ENCODE measurements around the gene IFT74. TPM values are rescaled to one million over a fixed set of nuclear protein-coding genes. Genes with fewer than 3 reads are reported as not detected.

Gene IFT74
- 10 to 100 TPM; 12.3 to 16.6 (median 14.2) TPM for total RNA-seq

- DNase-seq (ENCODE audit: extremely low spot score) = peak; percentile 99
- no peaks in the 10 kb centered on the region for H3K9me3 ChIP-seq
- H3K4me1 ChIP-seq = peaks cover 8 to 19% (median 18%) of the 10 kb centered on the region in 4 donors
- H3K27ac ChIP-seq (replicated peaks in 1 of 4) = peak within 1 kb of the TSS; percentile 84 to 88 (median 86)
- H3K4me3 ChIP-seq = peak within 1 kb of the TSS; percentile 54 to 67 (median 65)
- intact Hi-C loops (cut with DNase I) = no loop called here
- H3K27me3 ChIP-seq = no peaks in the 10 kb centered on the region
- H3K36me3 ChIP-seq = no peaks in the 10 kb centered on the region
- WGBS = under 1% methylated on average over 53 of the region's 53 CpGs
- peak; percentile 72 to 81 for TF ChIP-seq POLR2AphosphoS5 (IDR thresholded peaks at IDR 0.05)
- no peak for TF ChIP-seq EP300 (IDR thresholded peaks at IDR 0.05)
Observed at GRCh38 chr9:26955921-26956859, at the start of gene IFT74. TSS of gene IFT74 (plus strand) at chr9:26956412. CDS start at chr9:26961968, 5,556 bp downstream.

GRCh38 chr9:26913138-26913668 lies 43.0 kb upstream of the IFT74 start:
- Histone ChIP-seq H3K27ac (replicated peaks in 1 of 4) (no peak overlapping the region), H3K4me1 (no peaks in the 10 kb centered on the region), H3K36me3 (peaks cover 20 to 82% (median 57%) of the 10 kb centered on the region in 4 donors), H3K27me3 (no peaks in the 10 kb centered on the region), H3K9me3 (no peaks in the 10 kb centered on the region), H3K4me3 (no peak overlapping the region)
- intact Hi-C loops (cut with DNase I) = no loop called here
- WGBS = 87% methylated on average over 2 of the region's 2 CpGs
- no peak for DNase-seq (ENCODE audit: extremely low spot score)
- TF ChIP-seq EP300 (IDR thresholded peaks at IDR 0.05) (no peak), POLR2AphosphoS5 (IDR thresholded peaks at IDR 0.05) (no peak), CTCF (IDR thresholded peaks at IDR 0.05) (no peak), POLR2A (IDR thresholded peaks at IDR 0.05; ENCODE audit: low read depth) (no peak)

- no peak for DNase-seq (ENCODE audit: extremely low spot score)
- Histone ChIP-seq H3K4me3 (no peak overlapping the region), H3K27ac (replicated peaks in 1 of 4) (no peak overlapping the region), H3K4me1 (no peaks in the 10 kb centered on the region), H3K27me3 (no peaks in the 10 kb centered on the region), H3K36me3 (peaks cover 44 to 100% (median 88%) of the 10 kb centered on the region in 4 donors), H3K9me3 (no peaks in the 10 kb centered on the region)
- intact Hi-C loops (cut with DNase I) = loop anchor here (10.0 kb wide), 1 partner anchor 55 kb away; no protein-coding TSS in a partner anchor
- TF ChIP-seq POLR2A (IDR thresholded peaks at IDR 0.05; ENCODE audit: low read depth) (no peak), CTCF (IDR thresholded peaks at IDR 0.05) (no peak), POLR2AphosphoS5 (IDR thresholded peaks at IDR 0.05) (no peak), EP300 (IDR thresholded peaks at IDR 0.05) (no peak)
- WGBS = 75% methylated on average over 1 of the region's 1 CpG
Observed at GRCh38 chr9:26919698-26920097, 36.5 kb upstream of the IFT74 start.

GRCh38 chr9:26925609-26926008 lies 30.6 kb upstream of the IFT74 start:
- no peaks in the 10 kb centered on the region for H3K9me3 ChIP-seq
- H3K27me3 ChIP-seq = no peaks in the 10 kb centered on the region
- TF ChIP-seq POLR2A (IDR thresholded peaks at IDR 0.05; ENCODE audit: low read depth) = no peak
- no peak overlapping the region for H3K4me3 ChIP-seq
- intact Hi-C loops (cut with DNase I) = loop anchor here (10.0 kb wide), 1 partner anchor 49 kb away; no protein-coding TSS in a partner anchor
- peaks cover 0 to 12% (median 3%) of the 10 kb centered on the region in 4 donors for H3K4me1 ChIP-seq
- DNase-seq (ENCODE audit: extremely low spot score) = no peak
- H3K36me3 ChIP-seq = peaks cover 22 to 84% (median 66%) of the 10 kb centered on the region in 4 donors
- WGBS = 99% methylated on average over 4 of the region's 4 CpGs
- no peak overlapping the region for H3K27ac ChIP-seq (replicated peaks in 1 of 4)

GRCh38 chr9:26928902-26929495 lies 27.2 kb upstream of the IFT74 start:
- Histone ChIP-seq H3K36me3 (peaks cover 13 to 63% (median 42%) of the 10 kb centered on the region in 4 donors), H3K27ac (replicated peaks in 1 of 4) (no peak overlapping the region), H3K9me3 (no peaks in the 10 kb centered on the region), H3K4me3 (no peak overlapping the region), H3K4me1 (peaks cover 0 to 12% (median 3%) of the 10 kb centered on the region in 4 donors), H3K27me3 (no peaks in the 10 kb centered on the region)
- DNase-seq (ENCODE audit: extremely low spot score) = no peak
- TF ChIP-seq POLR2AphosphoS5 (IDR thresholded peaks at IDR 0.05) (no peak), CTCF (IDR thresholded peaks at IDR 0.05) (no peak)
- intact Hi-C loops (cut with DNase I) = loop anchor here (10.0 kb wide), 1 partner anchor 46 kb away; no protein-coding TSS in a partner anchor
- WGBS = 91% methylated on average over 8 of the region's 8 CpGs
